ENCODE data around the gene TAS2R41.
A peak's percentile ranks its signal among the peaks of the same experiment; 100 is the strongest.
"Not testable (repeated sequence)": the region's sequence is repeated elsewhere in the genome, so short reads cannot be mapped to it uniquely, and the experiment has no call there.

The TAS2R41 gene

GRCh38 chr7:143456992-143457793 is 20.5 kb upstream of the TAS2R41 start:
- no peak for ATAC-seq

DNA sequence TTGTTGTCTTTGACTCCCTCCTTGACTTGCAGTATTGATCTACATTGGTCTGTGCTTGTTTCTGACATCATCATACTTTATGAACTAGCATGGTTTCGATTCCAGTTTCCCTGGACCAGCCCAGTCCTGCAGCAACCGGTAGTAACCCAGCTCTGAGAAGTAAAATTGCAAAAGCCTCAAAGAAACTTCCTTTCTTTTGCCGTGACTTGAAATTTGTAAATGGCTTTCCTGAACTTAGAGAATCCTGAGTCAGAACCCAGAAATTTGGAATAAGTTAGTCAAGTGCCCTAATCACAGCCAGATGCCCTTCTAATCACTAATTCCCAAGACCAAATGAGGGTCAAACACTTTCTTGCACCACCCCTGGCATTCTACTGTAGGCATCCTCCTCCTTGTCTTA is 19.4 kb upstream of the TAS2R41 start:
- ATAC-seq, result no peak

- ATAC-seq, result no peak
These were observed 19.0 kb upstream of the TAS2R41 start for GRCh38 chr7:143458681-143459080.

DNA sequence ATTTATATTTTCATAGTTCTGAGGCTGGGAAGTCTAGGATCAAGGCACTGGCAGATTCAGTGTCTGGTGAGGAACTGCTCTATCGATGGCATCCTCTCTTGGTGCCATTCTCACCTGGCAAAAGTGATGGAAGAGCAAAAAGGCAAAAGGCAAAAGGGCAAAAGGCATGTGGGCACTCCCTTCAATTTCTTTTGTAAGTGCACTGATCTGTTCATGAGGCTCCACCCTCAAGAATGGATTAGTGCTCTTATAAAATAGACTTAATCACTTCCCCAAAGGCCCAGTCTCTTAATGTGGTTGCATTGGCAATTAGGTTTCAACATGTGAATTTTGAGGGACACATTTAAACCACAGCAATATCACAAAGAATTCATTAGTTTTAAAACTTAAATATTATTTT is 18.3 kb upstream of the TAS2R41 start:
- ATAC-seq, result no peak

GRCh38 chr7:143460271-143460979 is 17.2 kb upstream of the TAS2R41 start:
- ATAC-seq, result peak in 1 of 2 donors; percentile 24

- ATAC-seq, result no peak
These were observed 15.6 kb upstream of the TAS2R41 start for GRCh38 chr7:143462045-143462444.

DNA sequence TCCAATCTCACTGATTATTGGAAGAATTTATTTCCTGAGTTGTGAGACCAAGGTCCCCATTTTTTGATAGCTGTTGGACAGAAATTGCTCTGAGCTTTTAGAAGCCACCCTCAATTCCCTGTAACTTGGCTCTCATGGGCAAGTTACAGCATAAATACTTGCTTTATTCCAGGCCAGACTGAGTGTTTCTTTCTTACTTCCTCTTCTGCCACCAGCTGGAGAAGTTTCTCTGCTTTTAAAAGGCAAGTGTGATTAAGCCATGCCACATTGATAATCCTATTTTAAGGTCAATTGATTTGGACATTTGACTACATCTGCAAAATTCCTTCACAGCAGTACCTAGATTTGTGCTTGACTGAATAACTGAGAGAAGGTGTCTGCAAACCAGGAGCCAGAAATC is 14.1 kb upstream of the TAS2R41 start:
- ATAC-seq, result no peak

DNA sequence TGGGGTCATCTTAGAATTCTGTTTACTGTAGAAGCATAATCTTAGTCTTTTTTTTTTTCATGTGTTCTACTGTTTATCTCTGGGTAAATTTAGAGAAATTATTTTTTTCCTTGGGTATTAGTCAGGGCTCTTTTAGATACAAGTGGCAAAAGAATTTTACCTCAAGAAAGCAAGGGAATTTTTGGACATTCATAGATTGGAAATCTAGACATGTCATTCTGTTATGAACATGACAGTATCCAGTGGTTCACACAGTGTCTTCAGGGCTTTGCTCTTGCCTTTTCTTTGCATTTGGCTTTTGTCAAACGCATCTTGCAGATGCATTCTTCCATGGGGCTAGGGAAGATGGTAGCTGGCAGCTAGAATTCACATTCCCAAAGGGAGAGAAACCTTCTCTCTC is 13.7 kb upstream of the TAS2R41 start:
- no peak for ATAC-seq

DNA sequence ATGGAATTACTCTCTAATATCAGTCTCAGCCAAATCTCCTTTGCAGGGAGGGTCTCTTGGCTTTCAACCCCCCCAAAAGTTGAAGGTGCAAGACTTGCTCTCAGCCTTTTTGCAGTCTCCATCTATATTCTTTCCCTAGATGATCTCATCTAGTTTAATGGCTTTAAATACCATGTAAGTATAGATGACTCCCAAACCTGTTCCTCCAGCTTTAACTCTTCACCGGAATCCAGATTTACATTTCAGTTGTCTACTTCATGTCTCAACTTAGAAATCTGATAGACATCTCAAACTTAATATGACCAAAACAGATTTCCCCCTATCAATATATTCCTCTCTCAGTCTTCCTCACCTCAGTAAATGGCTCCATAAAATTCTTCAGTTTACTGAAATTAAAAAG is 9.9 kb upstream of the TAS2R41 start:
- ATAC-seq, result no peak

DNA sequence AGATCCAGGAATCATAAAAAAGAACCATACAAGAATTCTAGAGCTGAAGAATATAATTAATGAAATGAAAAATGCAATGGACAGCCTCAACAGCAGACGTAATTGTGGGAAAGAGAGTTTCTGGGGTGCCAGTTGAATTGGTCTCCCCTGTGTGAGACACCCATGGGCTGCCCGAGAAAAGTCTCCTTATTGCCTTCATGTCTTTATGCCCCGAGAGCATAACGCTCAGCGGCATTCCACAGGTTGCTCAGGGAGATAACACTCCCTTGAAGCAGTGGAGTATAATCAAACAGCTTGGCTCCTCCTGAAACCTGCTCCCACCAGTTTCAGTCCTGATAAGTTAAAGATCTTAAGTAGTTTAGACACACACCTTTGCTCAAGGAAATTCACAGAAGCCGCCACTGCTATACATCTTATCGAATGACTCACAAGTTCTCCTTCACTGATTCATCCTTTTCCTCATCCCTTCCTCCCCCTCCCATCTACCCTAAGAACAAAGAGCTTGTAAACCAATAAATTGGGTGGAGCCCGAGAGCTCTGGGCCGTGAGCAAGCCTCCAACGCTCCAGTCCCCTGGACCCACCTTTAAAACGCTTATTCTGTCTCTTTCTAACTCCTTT is 5.5 kb upstream of the TAS2R41 start:
- not testable (repeated sequence) for ATAC-seq

DNA sequence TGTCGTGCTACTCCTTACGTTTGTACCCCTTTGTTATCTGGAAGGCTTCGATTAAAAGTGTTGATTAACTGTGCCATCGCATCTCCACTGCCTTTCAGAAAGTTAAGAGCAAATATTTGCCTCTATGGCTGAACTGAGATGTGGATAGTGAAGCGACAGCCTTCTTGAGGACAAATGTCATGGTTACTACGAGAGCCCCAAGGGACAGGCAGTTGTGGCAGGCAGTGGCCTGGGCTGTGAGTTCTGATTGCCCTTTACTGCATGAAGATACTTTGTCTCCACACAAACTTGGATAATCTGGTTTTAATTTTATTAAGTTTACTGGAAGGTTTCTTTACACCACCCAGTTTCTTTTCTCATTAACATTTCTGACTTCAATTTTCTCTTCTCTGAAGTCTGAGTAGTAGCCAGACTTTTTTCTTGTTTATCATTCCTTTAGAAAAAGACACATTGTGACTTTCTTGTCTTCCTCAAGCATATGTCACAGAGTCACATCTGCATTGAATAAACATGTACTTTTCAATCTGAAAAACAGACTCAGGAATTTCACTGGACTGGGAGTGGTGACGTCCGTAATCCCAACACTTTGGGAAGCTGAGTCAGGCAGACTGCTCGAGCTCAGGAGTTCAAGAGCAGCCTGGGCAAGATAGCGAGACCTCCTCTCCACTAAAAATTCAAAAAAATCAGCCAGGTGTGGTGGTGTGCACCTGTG is 1.5 kb downstream of the TAS2R41 start:
- ATAC-seq, result no peak

GRCh38 chr7:143480501-143480900 is 2.8 kb downstream of the TAS2R41 start:
- ATAC-seq, result no peak

DNA sequence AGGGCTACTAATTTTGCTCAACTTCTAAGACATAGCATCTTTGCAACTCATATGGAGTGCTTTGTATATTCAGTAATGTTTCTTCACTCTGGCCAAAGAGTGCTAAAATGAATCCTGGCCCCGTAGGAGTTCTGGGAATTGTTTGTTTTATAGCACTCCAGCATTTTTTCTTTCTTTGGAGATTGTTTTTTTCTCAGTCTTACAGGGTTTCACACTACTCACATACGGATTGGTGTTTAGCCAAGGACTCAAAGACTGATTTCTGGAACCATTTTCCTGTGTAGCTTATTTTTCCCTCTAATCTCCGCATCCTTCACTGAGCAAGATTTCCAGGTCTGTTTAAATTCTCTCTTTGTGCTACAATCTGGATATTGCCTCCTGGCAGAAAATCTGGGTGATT is 6.4 kb downstream of the TAS2R41 start:
- no peak for ATAC-seq

- ATAC-seq, result no peak
These were observed 7.4 kb downstream of the TAS2R41 start for GRCh38 chr7:143485094-143485493.

- no peak for ATAC-seq
These were observed 7.8 kb downstream of the TAS2R41 start for GRCh38 chr7:143485500-143485899.

DNA sequence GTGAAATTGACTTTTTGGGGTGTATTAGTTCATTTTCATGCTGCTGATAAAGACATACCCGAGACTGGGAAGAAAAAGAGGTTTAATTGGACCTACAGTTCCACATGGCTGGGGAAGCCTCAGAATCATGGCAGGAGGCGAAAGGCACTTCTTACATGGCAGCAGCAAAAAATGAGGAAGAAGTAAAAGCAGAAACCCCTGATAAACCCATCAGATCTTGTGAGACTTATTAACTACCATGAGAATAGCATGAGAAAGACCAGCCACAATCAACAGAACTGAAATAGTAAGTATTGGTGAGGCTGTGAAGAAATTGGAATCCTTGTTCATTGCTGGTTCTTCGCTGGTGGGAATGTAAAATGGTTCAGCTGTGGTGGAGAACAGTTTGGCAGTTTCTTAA is 8.6 kb downstream of the TAS2R41 start:
- ATAC-seq, result not testable (repeated sequence)

DNA sequence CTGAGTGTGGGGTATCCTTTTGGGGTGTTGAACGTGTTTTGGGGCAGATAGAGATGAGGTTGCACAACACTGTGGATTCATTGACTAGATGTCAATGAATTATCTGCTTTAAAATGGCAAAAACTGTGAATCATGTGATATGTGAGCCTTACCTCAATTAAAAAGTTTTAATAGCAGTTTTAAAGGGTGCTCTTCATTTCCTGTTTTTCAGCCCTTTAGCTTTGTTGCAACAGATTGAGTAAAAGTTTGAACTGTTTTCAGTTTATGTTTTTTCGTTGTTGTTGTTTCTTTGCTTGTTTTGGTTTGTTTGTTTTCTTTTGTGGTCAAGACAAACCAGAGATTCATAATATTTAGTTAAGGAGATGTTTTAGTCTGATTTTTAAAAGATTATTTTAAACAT is 9.4 kb downstream of the TAS2R41 start:
- no peak for ATAC-seq

DNA sequence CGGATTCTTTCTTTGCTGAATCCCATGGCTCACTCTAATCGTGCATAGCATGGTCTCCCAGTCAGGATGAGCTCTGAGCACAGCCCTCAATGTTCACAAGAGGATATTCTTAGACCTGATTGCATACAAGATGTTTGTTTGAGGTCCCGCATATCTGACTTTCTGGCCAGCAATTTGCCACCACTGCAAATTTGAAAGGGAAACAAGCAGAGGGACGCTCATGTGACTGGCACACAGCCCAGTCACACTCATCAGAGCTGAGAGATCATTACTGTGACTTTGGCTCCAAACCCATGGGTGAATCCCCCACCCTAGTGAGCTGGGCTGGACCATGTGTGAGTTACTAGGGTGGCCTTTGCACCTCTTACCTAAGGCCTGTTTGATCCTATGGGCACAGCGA is 9.9 kb downstream of the TAS2R41 start:
- no peak for ATAC-seq

DNA sequence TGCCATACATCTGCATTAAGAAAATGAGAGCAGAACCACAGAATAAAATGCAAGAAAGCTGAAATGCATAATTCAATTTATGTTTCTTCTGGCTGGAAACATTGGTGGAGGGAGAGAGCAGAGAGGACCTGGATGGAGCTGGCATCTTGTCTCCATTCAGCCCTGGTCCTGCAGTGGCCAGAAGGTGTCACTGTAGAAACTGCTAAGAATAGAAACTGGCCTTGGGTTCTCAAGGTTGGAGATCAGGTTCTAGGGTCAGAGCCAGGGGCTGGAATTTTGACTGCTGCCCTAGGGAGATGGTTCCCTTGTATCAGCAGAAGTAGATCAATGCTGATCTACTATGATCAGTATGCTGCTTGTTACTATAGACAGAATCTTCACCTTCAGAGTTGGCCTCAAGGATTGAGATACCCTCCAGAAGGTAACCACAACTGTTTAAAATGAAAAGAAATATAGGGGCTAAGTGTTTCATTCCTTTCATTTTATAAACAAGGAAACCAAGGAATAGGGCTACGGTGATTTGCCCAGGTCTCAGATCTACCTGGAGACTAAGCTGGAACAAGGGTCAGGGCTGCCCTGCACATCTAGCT is 13.1 kb downstream of the TAS2R41 start:
- no peak for ATAC-seq

DNA sequence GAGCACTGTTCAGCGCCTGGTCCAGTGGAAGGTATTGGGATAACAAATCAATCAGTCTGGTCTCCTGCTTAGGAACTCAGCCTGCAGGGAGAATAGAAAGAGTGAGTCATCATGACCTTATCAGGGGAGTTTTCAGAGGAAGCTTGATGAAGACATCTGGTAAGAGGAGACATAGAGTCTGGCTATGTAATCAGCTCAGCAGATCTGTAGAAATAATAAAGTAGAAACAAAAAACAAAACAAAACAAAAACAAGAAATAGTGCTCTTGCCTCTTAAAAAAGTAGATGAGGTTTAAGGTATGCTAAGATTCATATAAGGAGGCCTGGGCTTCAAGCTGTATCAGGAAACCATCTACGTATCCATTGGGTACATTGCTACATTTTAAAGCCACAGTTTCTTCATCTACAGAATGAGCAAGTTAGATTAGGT is 14.4 kb downstream of the TAS2R41 start:
- no peak for ATAC-seq

GRCh38 chr7:143492799-143493739 is 15.4 kb downstream of the TAS2R41 start:
- no peak for ATAC-seq

DNA sequence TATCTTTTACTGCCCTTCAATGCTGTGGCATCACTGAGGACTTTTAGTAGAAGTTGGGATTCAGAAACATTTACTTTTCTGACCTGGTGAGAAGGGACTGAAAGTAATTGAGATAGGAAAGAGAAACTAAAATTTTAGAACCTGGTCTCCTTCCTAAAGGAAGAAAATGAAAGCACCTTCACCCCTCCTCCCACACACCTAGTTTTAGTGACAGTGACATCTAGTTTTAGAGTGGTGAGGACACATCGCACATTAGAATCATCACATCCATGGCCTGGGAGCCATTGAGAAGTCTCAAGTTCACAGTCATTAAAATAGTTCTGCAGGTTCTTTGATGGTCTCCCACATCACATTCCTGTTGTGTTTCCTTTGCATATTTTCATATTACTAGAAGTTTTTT is 16.1 kb downstream of the TAS2R41 start:
- ATAC-seq, result peak in 1 of 2 donors; percentile 45

All from activated CD4-positive, CD25-positive, alpha-beta regulatory T cell treated with anti-CD3 and anti-CD28 coated beads, Interleukin-2, amount 50 U/mL, for 24 hours (primary cell).